ENCODE results near the gene ACVR2B.

ACVR2B gene

DNA sequence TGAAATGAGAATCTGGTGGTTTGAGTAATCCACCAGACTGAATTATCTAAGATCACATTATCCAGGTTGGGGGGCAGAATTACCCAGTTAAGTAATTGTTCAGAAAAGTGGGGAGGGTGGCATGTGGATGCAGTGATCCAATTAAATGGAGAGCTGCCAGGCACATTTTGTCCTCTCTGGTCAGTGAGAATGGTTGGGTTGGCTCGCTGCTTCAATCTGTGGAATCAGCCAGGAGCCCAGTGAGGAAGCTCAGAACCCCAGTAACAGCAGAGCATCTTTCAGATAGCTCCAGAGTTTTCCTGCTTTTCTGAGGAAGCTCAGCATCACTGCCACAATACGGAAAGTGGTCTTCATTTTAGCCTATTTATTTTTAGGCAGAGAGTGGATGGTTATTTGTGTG lies 36.1 kb downstream of the ACVR2B start:
- DNase-seq, result no peak

DNA sequence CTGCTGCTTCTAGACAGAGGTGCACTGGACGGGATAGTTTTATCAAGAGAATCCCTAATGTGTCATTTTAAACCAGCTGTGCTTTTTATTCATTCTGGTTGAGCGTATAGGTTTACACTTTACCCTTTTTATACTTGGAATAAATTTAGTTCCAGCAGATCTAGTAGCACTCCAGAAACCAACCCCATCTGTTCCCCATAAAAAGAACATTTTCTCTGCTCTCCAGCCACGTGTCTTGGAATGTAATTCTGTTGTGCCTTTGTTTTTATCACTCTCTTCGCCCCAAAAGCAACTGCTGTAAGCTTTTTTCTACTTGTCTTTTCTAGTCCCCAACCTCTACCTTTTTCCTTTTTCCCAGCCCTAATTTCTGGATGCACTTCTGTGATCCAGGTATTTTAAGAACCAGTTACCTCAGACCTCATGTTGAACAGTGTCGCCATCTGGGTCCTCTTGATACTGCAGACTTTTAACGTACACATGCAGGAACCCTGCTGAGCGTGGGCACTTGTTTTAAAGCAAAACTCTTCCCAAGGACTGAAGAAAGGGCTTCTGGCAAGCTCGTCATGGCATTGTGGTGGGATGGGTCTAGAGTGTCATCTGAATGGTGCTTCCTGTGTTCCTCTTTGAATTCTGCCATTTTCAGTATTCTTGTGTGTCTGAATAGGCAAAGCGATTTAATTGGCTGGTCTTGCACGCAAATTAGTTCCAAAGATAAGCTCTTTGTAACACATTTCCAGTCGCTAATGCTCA lies 36.8 kb downstream of the ACVR2B start:
- DNase-seq, result no peak

DNA sequence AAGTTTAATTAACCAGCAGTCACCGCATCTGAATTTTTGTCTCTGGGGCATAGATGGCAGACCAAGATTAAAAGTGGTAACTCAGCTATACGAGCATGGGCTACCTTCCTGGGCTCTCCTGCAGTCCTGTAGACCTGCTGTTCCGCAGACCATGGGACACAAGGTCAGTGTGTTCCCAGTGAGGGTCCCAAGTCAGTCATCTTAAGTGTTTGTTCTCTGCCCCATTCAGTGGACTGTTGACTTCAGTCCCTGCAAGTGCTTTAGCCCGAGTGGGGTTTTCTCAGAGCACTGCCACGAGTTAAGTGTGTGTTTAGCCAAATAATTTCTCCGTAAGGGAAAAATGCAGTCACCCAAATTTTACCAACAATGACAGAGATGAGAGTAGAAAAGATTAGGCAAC lies 37.5 kb downstream of the ACVR2B start:
- DNase-seq, result no peak

DNA sequence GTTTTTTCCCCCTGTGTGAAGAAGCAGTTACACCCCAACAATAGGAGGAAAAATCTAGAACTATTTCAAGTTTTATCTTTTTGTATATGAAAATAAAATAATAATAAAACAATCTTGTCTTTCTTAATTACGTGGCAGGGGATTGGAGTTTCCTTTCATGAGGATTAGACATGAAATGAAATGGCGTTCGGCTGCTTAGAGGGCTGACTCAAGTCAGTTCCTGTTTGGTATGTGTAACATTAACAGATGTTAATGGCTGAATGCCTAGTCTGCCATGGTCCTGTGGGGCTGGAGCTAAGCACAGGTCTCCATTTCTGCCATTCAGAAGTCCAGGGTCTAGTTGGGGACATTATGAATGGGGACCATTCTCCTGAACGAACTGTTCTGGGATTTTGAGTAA lies 39.3 kb downstream of the ACVR2B start:
- DNase-seq, result no peak

DNA sequence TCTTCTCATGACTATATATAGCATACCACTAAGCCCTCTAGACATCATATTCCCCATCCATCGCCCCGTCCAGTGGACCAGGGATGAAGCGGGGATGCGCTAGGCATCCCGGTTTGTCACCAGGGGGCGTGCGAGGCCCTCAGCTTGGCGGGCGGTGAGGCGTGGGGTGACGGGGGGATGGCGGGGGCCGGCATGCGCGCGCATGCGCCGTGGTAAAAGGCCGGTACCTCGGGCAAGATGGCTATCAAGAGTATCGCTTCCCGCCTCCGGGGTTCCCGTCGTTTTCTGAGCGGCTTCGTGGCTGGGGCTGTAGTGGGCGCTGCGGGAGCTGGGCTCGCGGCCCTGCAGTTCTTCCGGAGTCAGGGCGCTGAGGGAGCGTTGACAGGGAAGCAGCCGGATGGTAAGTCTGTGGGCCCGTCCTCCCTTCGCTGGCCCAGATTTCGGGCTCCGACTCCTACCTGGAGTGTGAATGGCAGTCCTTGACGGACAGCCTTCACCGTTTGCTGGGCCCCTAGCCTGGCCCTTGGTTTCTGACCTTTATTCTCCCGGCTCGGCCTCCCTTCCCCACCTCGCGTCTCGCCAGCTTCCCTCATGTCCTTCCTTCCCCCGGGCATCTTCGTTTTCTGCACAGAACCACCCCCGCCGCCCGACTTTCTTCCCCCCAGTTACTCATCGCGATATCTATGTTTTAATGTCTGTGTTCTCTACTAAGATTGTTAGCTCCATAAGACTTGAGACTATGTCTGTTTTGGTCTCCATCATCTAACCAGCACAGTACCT lies 42.6 kb downstream of the ACVR2B start, which contains the start of gene EXOG:
EXOG (plus strand) TSS at position 210 of the 780 bp plus-strand sequence; CDS start at position 238, 28 bp downstream.
- peak; percentile 96 to 97 for DNase-seq

DNA sequence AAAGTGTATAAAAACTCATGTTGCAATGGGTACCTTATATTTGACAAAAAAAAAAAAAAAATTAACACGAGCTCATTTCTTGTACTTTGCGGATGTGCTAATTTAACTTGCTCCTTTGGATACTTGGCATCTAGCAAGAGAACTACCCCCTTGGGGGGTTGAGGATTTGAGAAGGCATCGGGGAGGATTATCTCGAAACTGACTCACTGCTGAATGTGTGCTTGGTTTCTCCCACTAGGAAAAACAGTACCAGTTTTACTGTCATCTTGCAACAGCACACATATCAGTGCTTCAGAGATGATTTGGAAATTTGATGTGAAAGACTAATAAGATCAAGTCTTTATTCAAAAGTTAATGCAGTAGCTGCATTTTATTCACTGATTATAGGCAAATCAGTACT lies 43.3 kb downstream of the ACVR2B start:
- DNase-seq, result no peak

DNA sequence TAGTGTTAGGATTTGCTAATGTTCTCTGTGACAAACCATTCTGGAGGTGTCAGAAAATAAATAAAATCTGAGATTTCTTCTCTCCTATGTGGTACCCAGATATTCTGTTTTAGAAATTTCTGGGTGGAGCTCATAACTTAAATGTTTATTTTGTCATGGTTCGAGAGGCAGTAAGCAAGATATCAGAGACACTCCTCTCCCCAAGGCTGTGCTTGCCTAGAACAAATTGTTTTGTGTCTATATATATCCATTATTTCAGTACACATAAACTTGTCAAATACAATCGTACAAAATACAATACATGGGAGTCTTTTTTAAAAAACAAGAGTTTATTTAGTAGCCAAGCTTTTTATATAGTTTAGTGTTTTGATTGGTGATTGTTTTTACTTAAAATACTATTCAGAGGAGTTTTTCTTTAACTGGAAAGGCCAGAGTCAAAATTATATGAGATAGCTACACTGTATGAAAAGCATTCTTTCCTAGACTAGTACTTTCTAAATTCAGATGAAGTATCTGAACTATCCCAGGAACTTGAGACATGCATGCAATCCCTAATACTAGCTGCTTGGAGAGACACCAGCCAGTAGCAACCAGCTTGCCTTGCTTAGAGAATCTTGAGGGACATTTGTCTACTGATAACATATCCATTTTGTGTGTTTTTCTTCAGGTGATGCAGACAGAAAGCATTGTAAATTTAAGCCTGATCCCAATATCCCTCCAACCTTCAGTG lies 47.2 kb downstream of the ACVR2B start:
- DNase-seq, result no peak

DNA sequence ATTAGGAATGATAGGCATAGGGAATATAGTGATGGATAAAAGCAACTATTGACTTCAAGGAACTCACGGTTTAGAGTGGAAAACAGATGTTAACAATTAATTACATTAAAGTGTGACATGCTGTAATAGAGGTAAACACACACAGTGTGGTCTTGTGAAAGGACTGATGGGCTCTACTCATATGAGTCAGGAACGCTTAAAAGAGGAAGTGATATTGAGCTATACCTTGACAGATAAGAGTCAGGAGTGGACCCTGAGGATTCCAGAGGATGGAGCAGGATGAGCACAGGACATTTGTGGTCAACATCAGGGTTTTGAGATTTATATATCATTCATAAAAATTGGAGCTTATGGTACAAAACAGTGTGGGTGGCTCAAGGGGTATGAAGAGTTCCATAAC lies 53.4 kb downstream of the ACVR2B start:
- no peak for DNase-seq

DNA sequence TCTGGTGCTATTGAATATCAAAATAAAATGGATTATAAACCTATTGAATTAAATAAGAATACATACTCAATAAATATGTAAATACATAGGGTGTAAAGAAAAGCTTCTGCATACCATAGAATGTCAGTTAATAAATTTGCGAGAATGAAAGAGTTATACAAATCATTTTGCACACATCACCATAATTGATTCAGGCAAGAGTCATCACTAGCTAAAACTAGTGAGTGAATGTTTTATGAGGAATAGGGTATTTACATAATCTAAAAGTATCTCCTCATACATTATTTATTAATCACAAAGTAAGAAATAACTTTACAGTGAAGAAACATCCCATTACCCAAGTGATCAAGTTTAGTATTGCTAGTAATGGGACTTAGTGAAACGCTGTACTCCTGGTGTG lies 56.0 kb downstream of the ACVR2B start:
- DNase-seq, result no peak

DNA sequence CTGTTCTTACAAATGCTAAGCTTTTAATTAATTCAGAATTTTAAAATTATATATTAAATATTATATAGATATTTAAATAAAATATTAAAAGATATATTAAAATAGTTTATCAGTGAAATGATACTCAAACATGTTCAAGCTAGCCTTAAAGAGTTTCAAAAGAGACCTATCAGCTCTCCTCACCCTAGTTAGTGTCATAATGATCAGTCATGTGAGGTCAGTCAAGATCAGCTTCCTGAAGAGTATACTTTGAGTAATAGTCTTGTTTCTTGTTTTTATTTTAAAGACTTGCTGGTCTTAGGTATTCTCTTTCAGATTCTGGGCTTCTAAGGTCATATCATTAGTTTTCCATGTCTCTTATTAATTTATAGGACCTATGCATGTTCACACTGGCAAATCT lies 56.9 kb downstream of the ACVR2B start:
- no peak for DNase-seq

DNA sequence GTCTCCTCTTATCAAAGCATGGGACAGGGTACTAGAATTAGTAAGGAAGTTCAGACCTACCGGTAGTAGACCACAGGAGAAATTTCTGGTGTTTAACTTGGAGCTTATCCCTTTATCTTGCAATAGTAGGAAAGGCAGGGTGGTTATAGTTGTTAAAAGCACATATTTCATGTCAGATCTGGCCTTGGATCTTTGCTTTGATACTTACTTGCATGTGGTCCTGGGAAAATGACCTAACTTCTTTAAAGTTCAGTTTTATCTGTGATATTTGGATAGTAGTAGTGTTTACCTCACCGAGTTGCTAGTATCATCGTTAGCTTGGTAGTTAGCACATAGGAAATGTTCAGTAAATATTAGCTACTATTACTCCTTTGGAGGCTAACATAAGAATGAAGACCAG lies 57.9 kb downstream of the ACVR2B start:
- DNase-seq, result no peak

DNA sequence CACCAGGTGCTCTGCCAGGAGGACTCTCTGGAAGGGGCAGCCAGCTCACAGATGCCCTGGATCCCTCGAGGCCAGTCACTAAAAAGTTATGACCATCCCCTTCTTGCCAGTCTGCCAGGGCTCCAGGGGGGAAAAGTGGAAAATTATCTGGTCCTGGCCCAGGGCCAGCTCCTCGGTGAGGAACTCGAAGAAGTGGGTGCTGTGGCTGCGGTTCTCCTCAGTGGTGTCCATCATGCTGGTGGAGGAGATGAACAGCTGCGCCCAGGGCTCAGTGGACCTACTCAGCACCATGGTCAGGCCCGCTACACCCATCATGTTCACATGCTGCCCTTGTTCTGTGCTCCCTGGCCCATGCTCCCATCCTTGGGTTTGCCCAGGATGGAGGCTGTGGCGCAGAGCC lies 61.7 kb downstream of the ACVR2B start:
- DNase-seq, result no peak

DNA sequence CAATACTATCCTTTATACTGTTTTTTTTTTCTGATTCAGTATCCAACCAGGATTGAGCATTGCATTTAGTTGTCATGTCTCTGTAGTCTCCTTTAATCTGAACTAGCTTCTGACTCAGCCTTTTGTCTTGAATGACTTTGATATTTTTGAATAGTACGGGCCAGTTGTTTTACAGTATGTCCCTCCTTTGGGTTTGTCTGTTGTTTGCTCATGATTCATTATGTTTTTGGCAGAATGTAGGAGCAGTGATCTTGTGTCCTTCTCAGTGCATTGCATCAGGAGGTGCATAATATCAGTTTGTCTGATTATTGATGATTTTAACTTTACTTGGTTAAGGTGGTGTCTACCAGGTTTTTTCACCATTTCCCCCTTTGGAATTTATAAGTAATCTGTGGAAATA lies 63.0 kb downstream of the ACVR2B start:
- DNase-seq, result no peak

DNA sequence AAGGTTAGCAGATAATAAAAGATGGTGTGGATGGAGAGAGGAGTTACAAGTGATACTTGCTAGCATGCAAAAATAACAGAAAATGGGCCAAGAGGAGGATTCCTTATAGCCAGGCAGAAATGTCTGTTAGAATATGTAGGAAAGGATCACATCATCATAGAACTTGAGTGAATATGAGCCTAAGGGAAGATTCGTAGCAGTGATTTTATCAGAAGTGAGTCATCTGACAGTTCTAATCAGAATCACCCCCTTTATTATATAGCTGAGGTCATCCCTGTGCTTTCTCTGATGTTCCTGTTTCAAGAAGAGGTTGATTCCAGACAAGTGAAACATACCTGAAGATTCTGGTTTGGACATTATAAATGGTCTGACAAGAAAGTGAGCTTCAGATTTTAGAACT lies 65.3 kb downstream of the ACVR2B start:
- DNase-seq, result no peak

DNA sequence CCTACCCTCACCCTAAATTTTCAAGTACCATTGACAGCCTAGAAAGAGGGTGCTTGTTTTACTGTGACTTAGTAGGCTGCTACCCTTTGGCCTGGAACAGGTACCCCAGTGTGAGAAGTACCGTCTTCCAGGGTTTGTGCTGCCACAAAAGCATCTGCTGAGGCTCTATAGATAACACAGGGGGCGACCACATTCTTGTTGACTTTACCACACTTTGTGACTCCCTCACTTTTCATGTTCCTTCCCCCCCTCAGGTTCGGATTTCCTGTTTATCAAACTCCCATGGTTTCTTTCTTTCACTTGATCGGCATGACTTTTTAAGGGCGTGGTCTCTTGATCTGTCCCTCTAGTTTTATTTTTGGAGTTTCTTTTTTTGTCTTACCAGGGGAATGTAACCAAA lies 66.0 kb downstream of the ACVR2B start:
- DNase-seq, result no peak

DNA sequence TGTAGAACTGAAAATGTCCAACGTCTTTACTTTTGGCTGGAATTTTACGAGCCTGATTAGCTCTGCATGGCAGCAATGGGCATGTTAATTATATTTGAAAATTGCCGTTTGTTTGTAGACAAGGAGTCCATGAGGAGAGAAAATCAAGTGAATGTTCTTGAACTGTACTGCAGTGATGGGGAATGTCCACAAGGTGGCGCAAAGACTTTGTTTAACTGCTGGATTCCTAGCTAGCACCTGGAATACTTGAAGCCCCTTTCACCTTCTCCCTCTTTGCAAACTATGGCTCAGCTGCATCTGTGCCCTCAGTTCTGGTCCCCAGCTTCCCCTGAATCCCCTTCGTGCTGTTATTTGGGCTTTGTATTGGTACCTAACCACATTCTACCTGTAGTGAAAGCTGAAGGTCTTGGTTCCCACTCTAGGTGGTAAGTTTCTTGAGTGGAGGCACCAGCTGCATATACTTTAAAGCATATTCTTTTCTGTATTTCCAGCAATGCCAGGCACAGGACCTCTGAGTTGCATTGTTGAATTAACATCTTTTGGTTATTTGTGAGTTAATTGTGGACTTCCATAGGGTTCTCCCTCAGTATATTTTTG lies 67.8 kb downstream of the ACVR2B start:
- DNase-seq, result peak; percentile 63 to 70

DNA sequence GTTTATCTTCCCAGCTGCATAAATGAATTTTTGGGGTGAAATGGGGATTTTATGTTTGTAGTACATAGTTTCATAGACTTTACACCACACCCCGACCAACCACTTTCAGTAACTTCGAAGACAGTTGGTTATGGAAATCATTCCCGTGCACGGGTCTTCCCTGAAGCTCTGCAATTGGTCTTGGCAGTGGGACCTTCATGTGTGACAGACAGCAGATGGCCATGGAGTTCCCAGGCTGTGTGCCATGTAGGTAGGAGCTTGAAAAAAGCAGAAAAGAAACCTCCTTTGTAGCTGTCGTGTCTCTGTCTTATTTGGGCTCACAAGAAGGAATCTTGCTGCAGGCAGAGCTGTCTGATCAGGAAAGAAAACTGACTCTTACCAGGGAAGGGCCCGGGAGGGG lies 68.3 kb downstream of the ACVR2B start:
- DNase-seq, result no peak

DNA sequence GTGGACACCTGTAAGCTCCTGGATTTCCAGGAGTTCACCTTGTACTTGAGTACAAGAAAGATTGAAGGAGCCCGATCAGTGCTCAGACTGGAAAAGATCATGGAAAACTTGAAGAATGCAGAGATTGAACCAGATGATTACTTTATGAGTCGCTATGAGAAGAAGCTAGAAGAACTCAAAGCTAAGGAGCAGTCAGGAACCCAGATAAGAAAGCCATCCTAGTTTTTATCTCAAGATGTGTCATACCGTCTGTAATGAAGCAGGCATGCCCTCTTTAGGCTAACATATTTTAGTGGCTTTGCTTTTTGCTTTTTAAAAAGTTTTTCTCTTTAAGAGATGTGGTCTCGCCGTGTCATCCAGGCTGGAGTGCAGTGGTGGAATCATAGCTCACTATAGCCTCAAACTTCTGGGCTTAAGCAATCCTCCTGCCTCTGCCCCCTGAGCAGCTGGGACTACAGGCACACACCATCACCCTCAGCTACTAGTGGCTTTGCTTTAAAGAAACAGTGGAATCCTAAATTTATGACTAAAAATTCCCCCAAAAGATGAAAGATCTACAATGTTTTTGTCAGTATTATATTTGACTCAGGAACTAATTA lies 70.5 kb downstream of the ACVR2B start:
- no peak for DNase-seq

DNA sequence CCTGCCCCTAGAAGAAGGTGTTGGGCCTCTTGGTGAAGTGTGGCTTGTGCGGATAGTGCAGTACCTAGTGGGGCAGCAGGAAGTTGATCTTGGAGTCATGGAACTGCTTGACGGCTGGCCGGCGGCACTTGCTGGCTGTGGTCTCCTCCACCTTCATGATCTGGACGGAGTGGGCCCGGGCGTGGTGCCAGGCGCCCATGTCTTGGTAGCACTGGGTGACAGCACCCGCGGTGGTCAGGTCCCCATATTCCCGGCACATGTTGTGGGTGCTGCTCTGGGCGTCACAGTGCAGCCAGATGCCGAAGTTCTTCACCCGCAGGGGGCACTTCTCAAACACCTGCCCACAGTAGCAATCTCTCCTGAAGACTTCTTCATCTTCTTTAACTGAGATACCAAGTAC lies 73.1 kb downstream of the ACVR2B start:
- no peak for DNase-seq

DNA sequence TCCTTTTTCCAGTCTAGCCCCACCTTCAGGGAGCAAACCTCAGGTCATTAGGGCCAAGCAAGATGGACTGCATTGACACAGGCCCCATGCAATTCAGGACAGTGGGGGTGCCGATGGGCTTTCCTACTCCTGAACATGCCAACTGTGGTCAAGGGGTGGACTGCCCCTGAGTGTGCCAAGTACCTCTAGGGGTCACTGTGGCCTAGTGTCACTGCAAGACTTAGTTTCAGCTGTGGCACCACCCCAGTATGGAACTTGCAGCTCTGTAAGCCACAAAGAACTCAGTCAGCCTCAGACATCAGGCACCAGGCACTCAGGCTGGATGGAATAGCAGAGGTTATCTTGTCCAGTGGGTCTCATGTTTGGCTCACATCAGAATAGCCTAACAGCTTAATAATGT lies 74.8 kb downstream of the ACVR2B start:
- DNase-seq, result no peak

DNA sequence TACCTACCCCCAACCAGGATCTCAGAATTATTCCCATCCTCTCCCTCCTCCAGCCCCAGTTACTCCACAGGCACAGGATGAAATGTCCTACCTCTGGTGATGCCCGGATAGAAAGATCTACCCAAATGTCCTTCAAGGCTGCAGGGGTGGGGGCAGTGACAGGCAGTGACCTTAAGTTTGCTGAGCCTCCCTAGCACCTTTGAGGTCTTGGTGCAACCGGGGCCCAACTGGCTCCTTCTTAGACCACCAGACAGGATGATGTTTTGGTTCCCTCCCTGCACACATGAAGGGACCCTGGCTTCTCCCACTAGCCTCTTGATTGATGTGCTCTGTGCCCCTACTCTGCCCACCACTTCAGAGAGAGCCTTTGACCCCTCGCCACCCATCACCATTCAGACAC lies 78.8 kb downstream of the ACVR2B start:
- no peak for DNase-seq

DNA sequence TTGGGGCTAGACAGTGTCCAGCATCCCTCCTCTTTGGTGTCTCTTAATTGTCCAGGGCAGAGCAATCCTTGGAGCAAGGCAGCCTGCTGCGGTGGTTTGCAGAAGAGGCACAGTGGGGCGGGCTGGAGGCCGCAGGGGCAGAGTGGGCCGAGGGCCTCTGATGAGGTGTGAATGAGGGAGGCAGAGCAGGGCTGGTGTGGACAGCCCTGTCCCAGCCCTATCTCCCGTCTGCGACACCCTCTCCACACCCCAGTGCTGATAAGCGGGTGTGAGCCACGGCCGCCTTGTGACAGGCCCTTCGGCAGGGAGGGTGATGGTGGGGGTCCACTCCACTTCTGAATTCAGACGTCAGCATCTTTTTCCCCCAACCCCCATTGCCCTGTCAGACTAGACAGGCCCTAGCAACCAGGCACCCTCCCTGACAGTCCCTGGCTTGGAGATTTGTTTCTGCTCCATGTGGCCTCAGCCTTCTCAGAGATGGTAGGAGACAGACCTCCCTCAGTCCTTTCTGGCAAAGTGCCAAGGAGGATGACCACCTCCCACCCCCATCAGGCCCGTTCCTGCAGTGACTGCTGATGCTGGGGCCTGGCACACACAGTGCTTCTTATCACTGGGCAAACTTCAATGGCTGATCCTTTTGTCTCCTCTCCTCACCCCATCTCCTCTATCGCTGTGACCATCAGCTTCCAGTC lies 79.7 kb downstream of the ACVR2B start:
- no peak for DNase-seq
